K562 (cell line): ENCODE measurements around the gene CARD9. TPM values are rescaled to one million over a fixed set of nuclear protein-coding genes. Genes with fewer than 3 reads are reported as not detected.

Source experiments
- BRCA1 ChIP-seq, 2 experiments: fragments of 450-650 bp in 1 of 2; sonication (generic) in 1 of 2; formaldehyde crosslinking in 1 of 2; IDR thresholded peaks; 2 replicates each; pipeline versions ENCODE4 v1.5.0 to v1.6.1; 2017 to 2020; ENCODE audit warnings: mild to moderate bottlenecking in 1 of 2, missing genetic modification reagents in 1 of 2
- CBX2 ChIP-seq: fragments of 200-600 bp; sonication (generic); IDR thresholded peaks from one replicate; pipeline ENCODE4 v1.6.1; 2012; ENCODE audit warnings: mild to moderate bottlenecking, low read length, inconsistent platforms; ENCODE audit not compliant: insufficient read depth, poor library complexity, severe bottlenecking
- CCAR2 ChIP-seq: fragments of 200-400 bp; formaldehyde crosslinking; IDR thresholded peaks from 2 replicates; pipeline ENCODE4 v1.6.1; 2017; ENCODE audit warnings: mild to moderate bottlenecking, low read depth, low read length
- FOXA3 ChIP-seq, 2 experiments: fragments of 450-650 bp in 1 of 2; sonication (generic) in 1 of 2; formaldehyde crosslinking; IDR thresholded peaks in 1 of 2; conservative IDR thresholded peaks in 1 of 2; 2 replicates each; pipeline versions ENCODE4 v1.4.0 to v1.8.0; 2020 to 2022; ENCODE audit warnings: mild to moderate bottlenecking in 2 of 2, missing genetic modification reagents in 1 of 2
- FOXK1 ChIP-seq: sonication (generic); formaldehyde crosslinking; IDR thresholded peaks from 2 replicates; pipeline ENCODE4 v1.8.0; 2022; ENCODE audit warnings: missing genetic modification reagents, mild to moderate bottlenecking, borderline replicate concordance
- GTF2E2 ChIP-seq: fragments of 200-800 bp; sonication (Bioruptor generic); IDR thresholded peaks from 2 replicates; pipeline ENCODE4 v1.6.1; 2016; ENCODE audit warnings: missing genetic modification characterization, missing compliant biosample characterization
- IRF2 ChIP-seq: sonication (generic); formaldehyde crosslinking; IDR thresholded peaks from 2 replicates; pipeline ENCODE4 v1.8.1; 2022; ENCODE audit warnings: mild to moderate bottlenecking, missing genetic modification reagents
- MAFF ChIP-seq: IDR thresholded peaks from 2 replicates; pipeline ENCODE4 v1.6.1; 2012; ENCODE audit warnings: low read length, improper control_type of control experiment
- MCM7 ChIP-seq, 2 experiments: fragments of 450-650 bp; IDR thresholded peaks; 2 replicates each; pipeline ENCODE4 v1.6.1; 2016 to 2018
- PRMT5 ChIP-seq: sonication (generic); formaldehyde crosslinking; IDR thresholded peaks from 2 replicates; pipeline ENCODE4 v1.5.0; 2020; ENCODE audit warnings: missing genetic modification reagents
- U2AF2 ChIP-seq: fragments of 200-400 bp; formaldehyde crosslinking; optimal IDR thresholded peaks from 2 replicates; pipeline ENCODE3; 2017; ENCODE audit warnings: low read depth, mild to moderate bottlenecking, low read length
- ZNF134 ChIP-seq: fragments of 250-450 bp; sonication (Bioruptor Pico); conservative IDR thresholded peaks from 2 replicates; pipeline ENCODE4 v1.4.0; 2020
- ZNF143 ChIP-seq: sonication (generic); formaldehyde crosslinking; IDR thresholded peaks from 2 replicates; pipeline ENCODE4 v1.9.0; 2022; ENCODE audit warnings: mild to moderate bottlenecking, missing genetic modification reagents
- polyA plus RNA-seq, 8 experiments: library from polyadenylated mRNA; depleted of rRNA in 4 of 8; stranded (reverse) in 5 of 8; unstranded in 3 of 8; fragments of >200 nt; fragmentation: Nextera tagmentation in 2 of 8; fragmentation: Illumina TruSeq in 1 of 8; extraction: Ambion mirVana in 2 of 8; extraction: Trizol in 1 of 8; gene quantifications; 2 replicates each; pipeline versions ENCODE4 v1.2.1 to v1.2.3, GENCODE V29; 2011 to 2014; ENCODE audit warnings: inconsistent platforms in 1 of 8, missing spikeins in 1 of 8
- total RNA-seq, 7 experiments: library from RNA; depleted of rRNA in 6 of 7; stranded (reverse); fragments of >200 nt in 6 of 7; fragmentation: Illumina TruSeq in 2 of 7; extraction: Trizol in 2 of 7; gene quantifications; 2 replicates each; pipeline versions ENCODE4 v1.2.1 to v1.2.3, GENCODE V29; 2011 to 2021; ENCODE audit warnings: low replicate concordance in 1 of 7
- TF ChIP-seq, protein P1 (sequence below): fragments of 450-650 bp; IDR thresholded peaks from 2 replicates; pipeline ENCODE4 v1.6.1; 2016; ENCODE audit warnings: borderline replicate concordance
- TF ChIP-seq, protein P2 (sequence below): sonication (generic); formaldehyde crosslinking; IDR thresholded peaks from 2 replicates; pipeline ENCODE4 v1.8.0; 2022; ENCODE audit warnings: mild to moderate bottlenecking, missing genetic modification reagents
- TF ChIP-seq, protein P3 (sequence below): IDR thresholded peaks from 2 replicates; pipeline ENCODE4 v1.6.1; 2016; ENCODE audit warnings: missing genetic modification characterization, missing compliant biosample characterization
- TF ChIP-seq, protein P4 (sequence below), 2 experiments: IDR thresholded peaks; 2 replicates each; pipeline ENCODE4 v1.6.1; 2012; ENCODE audit warnings: improper control_type of control experiment in 2 of 2, low read depth in 2 of 2, low read length in 2 of 2, borderline replicate concordance in 1 of 2
- TF ChIP-seq, protein P5 (sequence below): fragments of 450-650 bp; IDR thresholded peaks from 2 replicates; pipeline ENCODE4 v1.6.1; 2016; ENCODE audit warnings: missing biosample characterization, missing genetic modification characterization

Gene CARD9
- total and polyA plus RNA-seq, 9 of the 15 experiments (the other 6 are each of a cell fraction or from before 2014, with no cell fraction given) = 1.7 to 53.0 (median 9.7) TPM

DNA sequence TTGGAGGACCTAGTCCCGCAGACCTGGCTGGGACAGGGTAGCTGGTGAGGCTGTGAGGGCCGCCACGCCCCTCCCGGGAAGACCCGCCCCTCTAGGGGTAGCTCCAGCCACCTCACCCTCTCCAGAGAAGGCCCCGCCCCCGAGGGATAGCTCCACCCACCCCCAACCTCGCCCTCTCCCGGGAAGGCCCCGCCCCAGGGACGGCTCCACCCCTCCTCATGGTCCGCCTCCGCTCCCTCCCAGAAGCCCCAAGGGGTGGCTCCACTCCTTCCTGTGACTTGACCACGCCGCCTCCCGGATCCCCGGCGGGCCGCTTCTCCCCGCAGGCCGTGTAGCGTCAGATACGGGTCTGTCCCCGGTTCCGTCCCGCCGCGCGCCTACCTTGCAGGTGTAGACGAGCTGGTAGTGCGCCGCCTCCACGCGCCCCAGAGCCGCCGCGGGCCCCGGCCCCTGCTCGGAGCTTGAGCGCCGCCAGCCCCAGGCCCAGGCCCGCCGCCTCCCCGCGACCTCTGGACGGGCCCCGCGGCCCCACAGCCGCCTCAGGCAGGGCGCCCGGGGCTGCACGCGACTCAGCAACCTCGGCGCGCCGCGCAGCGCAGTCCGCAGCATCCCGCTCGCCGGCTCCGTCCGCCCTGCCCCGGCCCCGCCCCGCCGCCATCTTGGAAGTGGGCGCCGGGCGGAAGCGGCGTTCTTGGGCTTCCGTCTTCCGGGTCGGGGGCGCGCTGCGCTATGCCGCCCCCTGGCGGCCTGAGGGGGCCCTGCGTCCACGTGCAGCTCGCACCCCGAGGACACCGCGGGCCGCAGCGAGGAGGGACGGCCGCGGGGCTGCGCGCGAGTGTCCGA lies 10.1 kb downstream of the CARD9 start, which contains the start of gene DNLZ (continued):
- TF ChIP-seq, protein P1, sequence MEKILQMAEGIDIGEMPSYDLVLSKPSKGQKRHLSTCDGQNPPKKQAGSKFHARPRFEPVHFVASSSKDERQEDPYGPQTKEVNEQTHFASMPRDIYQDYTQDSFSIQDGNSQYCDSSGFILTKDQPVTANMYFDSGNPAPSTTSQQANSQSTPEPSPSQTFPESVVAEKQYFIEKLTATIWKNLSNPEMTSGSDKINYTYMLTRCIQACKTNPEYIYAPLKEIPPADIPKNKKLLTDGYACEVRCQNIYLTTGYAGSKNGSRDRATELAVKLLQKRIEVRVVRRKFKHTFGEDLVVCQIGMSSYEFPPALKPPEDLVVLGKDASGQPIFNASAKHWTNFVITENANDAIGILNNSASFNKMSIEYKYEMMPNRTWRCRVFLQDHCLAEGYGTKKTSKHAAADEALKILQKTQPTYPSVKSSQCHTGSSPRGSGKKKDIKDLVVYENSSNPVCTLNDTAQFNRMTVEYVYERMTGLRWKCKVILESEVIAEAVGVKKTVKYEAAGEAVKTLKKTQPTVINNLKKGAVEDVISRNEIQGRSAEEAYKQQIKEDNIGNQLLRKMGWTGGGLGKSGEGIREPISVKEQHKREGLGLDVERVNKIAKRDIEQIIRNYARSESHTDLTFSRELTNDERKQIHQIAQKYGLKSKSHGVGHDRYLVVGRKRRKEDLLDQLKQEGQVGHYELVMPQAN = peak; percentile 82; the same call in 1 of the 2 replicates
- TF ChIP-seq ZNF143 (CRISPR knock-in tag) = no peak; the same call in 1 of the 2 replicates
- TF ChIP-seq MCM7 (IDR thresholded peaks at IDR 0.05) = no peak
- TF ChIP-seq GTF2E2 (tag) = peak; percentile 53; the same call in 1 of the 2 replicates
- no peak for TF ChIP-seq CCAR2
- TF ChIP-seq FOXK1 = no peak
- no peak for TF ChIP-seq PRMT5
- TF ChIP-seq U2AF2 = no peak
- TF ChIP-seq, protein P2, sequence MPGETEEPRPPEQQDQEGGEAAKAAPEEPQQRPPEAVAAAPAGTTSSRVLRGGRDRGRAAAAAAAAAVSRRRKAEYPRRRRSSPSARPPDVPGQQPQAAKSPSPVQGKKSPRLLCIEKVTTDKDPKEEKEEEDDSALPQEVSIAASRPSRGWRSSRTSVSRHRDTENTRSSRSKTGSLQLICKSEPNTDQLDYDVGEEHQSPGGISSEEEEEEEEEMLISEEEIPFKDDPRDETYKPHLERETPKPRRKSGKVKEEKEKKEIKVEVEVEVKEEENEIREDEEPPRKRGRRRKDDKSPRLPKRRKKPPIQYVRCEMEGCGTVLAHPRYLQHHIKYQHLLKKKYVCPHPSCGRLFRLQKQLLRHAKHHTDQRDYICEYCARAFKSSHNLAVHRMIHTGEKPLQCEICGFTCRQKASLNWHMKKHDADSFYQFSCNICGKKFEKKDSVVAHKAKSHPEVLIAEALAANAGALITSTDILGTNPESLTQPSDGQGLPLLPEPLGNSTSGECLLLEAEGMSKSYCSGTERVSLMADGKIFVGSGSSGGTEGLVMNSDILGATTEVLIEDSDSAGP (CRISPR knock-in tag) = no peak
- TF ChIP-seq IRF2 (CRISPR knock-in tag) = no peak
- TF ChIP-seq, protein P3, sequence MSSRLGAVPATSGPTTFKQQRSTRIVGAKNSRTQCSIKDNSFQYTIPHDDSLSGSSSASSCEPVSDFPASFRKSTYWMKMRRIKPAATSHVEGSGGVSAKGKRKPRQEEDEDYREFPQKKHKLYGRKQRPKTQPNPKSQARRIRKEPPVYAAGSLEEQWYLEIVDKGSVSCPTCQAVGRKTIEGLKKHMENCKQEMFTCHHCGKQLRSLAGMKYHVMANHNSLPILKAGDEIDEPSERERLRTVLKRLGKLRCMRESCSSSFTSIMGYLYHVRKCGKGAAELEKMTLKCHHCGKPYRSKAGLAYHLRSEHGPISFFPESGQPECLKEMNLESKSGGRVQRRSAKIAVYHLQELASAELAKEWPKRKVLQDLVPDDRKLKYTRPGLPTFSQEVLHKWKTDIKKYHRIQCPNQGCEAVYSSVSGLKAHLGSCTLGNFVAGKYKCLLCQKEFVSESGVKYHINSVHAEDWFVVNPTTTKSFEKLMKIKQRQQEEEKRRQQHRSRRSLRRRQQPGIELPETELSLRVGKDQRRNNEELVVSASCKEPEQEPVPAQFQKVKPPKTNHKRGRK (tag) = no peak
- TF ChIP-seq ZNF134 (CRISPR knock-in tag) = 0 out of 2 replicates have a peak, but pooled peaks have one; percentile 39
- TF ChIP-seq, protein P4, sequence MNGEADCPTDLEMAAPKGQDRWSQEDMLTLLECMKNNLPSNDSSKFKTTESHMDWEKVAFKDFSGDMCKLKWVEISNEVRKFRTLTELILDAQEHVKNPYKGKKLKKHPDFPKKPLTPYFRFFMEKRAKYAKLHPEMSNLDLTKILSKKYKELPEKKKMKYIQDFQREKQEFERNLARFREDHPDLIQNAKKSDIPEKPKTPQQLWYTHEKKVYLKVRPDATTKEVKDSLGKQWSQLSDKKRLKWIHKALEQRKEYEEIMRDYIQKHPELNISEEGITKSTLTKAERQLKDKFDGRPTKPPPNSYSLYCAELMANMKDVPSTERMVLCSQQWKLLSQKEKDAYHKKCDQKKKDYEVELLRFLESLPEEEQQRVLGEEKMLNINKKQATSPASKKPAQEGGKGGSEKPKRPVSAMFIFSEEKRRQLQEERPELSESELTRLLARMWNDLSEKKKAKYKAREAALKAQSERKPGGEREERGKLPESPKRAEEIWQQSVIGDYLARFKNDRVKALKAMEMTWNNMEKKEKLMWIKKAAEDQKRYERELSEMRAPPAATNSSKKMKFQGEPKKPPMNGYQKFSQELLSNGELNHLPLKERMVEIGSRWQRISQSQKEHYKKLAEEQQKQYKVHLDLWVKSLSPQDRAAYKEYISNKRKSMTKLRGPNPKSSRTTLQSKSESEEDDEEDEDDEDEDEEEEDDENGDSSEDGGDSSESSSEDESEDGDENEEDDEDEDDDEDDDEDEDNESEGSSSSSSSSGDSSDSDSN (IDR thresholded peaks at IDR 0.05; ENCODE audit: borderline replicate concordance in 1 of 2, low read depth in 2 of 2, low read length in 2 of 2) = peak in 1 of 2 experiments; percentile 54; a peak in 1 of 4 replicates
- TF ChIP-seq FOXA3 (CRISPR knock-in tag; conservative IDR thresholded peaks at IDR 0.05 in 1 of 2, IDR thresholded peaks at IDR 0.05 in 1 of 2) = peak in 1 of 2 experiments; percentile 19; a peak in 2 of 4 replicates
- TF ChIP-seq, protein P5, sequence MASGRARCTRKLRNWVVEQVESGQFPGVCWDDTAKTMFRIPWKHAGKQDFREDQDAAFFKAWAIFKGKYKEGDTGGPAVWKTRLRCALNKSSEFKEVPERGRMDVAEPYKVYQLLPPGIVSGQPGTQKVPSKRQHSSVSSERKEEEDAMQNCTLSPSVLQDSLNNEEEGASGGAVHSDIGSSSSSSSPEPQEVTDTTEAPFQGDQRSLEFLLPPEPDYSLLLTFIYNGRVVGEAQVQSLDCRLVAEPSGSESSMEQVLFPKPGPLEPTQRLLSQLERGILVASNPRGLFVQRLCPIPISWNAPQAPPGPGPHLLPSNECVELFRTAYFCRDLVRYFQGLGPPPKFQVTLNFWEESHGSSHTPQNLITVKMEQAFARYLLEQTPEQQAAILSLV (tag) = no peak
- no peak for TF ChIP-seq BRCA1 (IDR thresholded peaks at IDR 0.05)
- TF ChIP-seq BRCA1 (CRISPR knock-in tag; IDR thresholded peaks at IDR 0.05) = no peak
- no peak for TF ChIP-seq MAFF
- TF ChIP-seq CBX2 = no peak
